Activated B cell treated with CpG ODN at 0.5 μM for 24 hours (primary cell): Measurements from ENCODE around the gene PLCE1. TPM values are rescaled to one million over a fixed set of nuclear protein-coding genes. Genes with fewer than 3 reads are reported as not detected.

ENCODE experiments used
- ATAC-seq: fragments of 200-7000 bp; cut with Tn5 transposase; one replicate; pipeline ENCODE4 v1.10.0; 2021; ENCODE audit warnings: low read depth, mild to moderate bottlenecking, moderate library complexity
- CTCF ChIA-PET: fragments of 350-600 bp; sonication (Branson Sonifier 250); formaldehyde crosslinking; loops from one replicate; lab custom pipeline; 2021; ENCODE audit warnings: antibody characterized with exemption; lab: Charles Lee
- POLR2A ChIA-PET: fragments of 350-600 bp; sonication (Branson Sonifier 250); formaldehyde crosslinking; loops from one replicate; lab custom pipeline; 2021; ENCODE audit warnings: antibody characterized with exemption; lab: Charles Lee
- DNase-seq: peaks from one replicate; pipeline ENCODE4 v3.0.0; 2022
- H3K27ac Mint-ChIP-seq: one replicate; pipeline ENCODE4 v1.8.0; 2020; ENCODE audit warnings: mixed read lengths
- H3K27me3 Mint-ChIP-seq: one replicate; pipeline ENCODE4 v1.8.0; 2021; ENCODE audit warnings: mixed read lengths
- H3K36me3 Mint-ChIP-seq: one replicate; pipeline ENCODE4 v1.8.0; 2021; ENCODE audit warnings: low read depth, mixed read lengths
- H3K4me1 Mint-ChIP-seq: one replicate; pipeline ENCODE4 v1.8.0; 2021; ENCODE audit warnings: mixed read lengths
- H3K4me3 Mint-ChIP-seq: one replicate; pipeline ENCODE4 v1.8.0; 2020; ENCODE audit warnings: mild to moderate bottlenecking, mixed read lengths
- H3K9me3 Mint-ChIP-seq: one replicate; pipeline ENCODE4 v1.8.0; 2020; ENCODE audit warnings: mixed read lengths
- intact Hi-C: fragments of 100-400 bp; cut with micrococcal nuclease; formaldehyde crosslinking; loops from one replicate; pipeline ENCODE4 v1.15.1; 2024
- total RNA-seq: library from RNA; stranded (reverse); gene quantifications from 2 replicates; pipeline ENCODE4 v1.2.3, GENCODE V29; 2022
- TF ChIP-seq, protein P1 (sequence below): fragments of 200-600 bp; IDR thresholded peaks from one replicate; pipeline ENCODE4 v1.8.0; 2022; ENCODE audit warnings: antibody characterized with exemption, mild to moderate bottlenecking

Gene PLCE1
- not detected in 2 replicates for total RNA-seq

DNA sequence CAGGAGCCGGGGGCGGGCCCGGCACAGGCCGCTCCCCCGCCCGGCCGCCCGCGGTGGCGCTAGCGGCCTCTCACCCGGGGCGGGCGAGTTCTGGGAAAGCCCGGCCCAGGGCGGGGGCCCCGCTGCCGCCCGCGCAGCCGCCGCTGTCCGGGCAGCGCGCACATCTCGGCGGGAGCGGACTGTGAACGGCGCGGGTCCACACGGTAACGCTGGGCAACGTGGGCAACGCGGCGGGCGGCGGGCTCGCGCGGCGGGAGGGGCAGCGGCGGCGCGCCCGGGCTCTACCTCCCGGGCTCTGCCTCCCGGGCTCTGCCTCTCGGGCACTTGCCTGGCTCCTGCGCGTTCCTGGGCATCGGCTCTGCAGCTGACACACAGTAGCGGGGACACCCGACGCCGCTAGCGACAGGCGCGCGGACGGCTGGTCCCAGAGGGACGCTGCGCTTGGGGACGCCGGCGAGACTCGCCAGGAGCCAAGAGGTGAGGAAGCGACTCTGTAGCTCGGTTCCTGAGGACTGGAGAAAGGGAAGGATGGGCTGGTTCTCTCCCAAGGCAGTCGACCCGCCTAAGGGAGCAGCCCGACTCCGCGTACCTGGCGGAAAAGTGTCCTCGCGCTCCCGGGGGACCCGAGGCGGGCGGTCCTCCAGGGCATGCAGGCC is at the start of gene PLCE1:
Gene PLCE1, plus strand, starts transcription at position 150 of the 656 bp plus-strand sequence. CDS start 37,116 bp downstream, outside the sequence.
- ChIA-PET POLR2A (no interaction called here), CTCF (no interaction called here)
- Mint-ChIP-seq H3K27ac (no peak within 1 kb of the TSS), H3K4me1 (peaks cover 11% of the 10 kb centered on the region), H3K9me3 (no peaks in the 10 kb centered on the region), H3K36me3 (no peaks in the 10 kb centered on the region), H3K4me3 (no peak within 1 kb of the TSS), H3K27me3 (peaks cover 52% of the 10 kb centered on the region)
- intact Hi-C loops = no loop called here
- TF ChIP-seq, protein P1, sequence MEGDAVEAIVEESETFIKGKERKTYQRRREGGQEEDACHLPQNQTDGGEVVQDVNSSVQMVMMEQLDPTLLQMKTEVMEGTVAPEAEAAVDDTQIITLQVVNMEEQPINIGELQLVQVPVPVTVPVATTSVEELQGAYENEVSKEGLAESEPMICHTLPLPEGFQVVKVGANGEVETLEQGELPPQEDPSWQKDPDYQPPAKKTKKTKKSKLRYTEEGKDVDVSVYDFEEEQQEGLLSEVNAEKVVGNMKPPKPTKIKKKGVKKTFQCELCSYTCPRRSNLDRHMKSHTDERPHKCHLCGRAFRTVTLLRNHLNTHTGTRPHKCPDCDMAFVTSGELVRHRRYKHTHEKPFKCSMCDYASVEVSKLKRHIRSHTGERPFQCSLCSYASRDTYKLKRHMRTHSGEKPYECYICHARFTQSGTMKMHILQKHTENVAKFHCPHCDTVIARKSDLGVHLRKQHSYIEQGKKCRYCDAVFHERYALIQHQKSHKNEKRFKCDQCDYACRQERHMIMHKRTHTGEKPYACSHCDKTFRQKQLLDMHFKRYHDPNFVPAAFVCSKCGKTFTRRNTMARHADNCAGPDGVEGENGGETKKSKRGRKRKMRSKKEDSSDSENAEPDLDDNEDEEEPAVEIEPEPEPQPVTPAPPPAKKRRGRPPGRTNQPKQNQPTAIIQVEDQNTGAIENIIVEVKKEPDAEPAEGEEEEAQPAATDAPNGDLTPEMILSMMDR = no peak
- no peak for ATAC-seq
- DNase-seq = no peak

DNA sequence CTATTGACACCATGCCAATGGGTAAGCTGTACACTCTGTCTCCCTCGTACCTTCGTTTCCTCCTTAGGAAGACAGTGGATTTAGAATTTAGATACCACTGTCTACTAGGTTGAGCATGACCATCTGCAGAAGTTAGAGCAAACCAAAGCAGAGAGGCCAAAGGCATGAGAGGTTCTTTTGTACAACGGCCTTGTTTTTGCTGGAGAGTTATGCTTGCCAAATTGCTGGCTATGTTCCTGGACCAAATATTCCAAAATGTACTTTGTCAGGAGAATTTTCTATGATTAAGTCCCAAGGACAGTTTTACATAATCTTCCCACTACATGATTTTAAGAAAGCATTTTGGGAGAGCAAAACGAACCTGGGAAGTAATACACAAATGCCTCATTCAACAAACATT is 47.9 kb upstream of the PLCE1 start:
- POLR2A ChIA-PET = no interaction called here
- TF ChIP-seq, protein P1 = no peak
- Mint-ChIP-seq H3K27ac (no peak overlapping the region), H3K4me1 (no peaks in the 10 kb centered on the region), H3K4me3 (no peak overlapping the region), H3K9me3 (no peaks in the 10 kb centered on the region), H3K36me3 (no peaks in the 10 kb centered on the region), H3K27me3 (no peaks in the 10 kb centered on the region)
- intact Hi-C loops = no loop called here
- DNase-seq = no peak
- CTCF ChIA-PET = no interaction called here
- no peak for ATAC-seq

DNA sequence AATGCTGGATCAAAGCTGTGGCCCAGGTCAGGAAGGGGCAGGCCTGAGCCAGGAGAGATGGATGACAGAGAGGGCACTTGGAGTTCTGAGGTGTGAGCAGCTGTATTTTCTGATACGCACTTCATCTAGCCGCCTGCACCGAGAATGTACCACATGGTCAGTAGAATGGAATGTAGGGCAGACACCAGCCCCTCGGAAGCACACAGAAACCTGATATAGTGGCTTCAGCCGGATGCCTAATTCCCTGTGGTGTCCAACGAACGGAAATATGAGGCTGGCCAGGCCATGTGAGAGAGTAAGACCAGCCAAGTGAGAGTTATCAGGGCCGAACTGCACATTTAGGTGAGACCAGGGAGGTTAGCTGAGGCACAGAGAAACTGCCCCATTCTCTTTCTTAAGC is 46.7 kb upstream of the PLCE1 start:
- no peak for DNase-seq
- TF ChIP-seq, protein P1 = no peak
- no peak for ATAC-seq
- intact Hi-C loops = no loop called here
- H3K4me3 Mint-ChIP-seq = no peak overlapping the region
- no peaks in the 10 kb centered on the region for H3K27me3 Mint-ChIP-seq
- H3K9me3 Mint-ChIP-seq = no peaks in the 10 kb centered on the region
- CTCF ChIA-PET = no interaction called here
- H3K4me1 Mint-ChIP-seq = no peaks in the 10 kb centered on the region
- no peaks in the 10 kb centered on the region for H3K36me3 Mint-ChIP-seq
- POLR2A ChIA-PET = no interaction called here
- H3K27ac Mint-ChIP-seq = no peak overlapping the region

DNA sequence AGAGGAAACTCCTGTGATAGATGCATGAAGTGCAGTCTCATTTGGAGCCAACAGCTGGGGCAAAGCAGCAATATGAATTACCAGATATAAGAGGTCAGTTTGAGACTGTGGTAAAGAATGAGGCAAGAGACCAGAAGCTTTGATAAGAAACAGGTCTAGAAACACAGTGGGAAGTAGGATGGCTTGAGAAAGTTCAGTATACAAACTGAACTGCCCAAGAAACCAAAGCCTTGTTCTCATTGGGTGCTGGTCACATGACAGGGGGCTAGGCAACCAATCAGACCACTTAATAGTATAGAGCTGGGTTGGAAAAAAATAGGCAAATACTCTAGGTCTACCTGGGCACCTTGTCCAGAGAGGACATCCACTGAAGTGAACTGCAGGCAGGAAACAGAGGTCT is 46.2 kb upstream of the PLCE1 start:
- POLR2A ChIA-PET = no interaction called here
- Mint-ChIP-seq H3K4me3 (no peak overlapping the region), H3K4me1 (no peaks in the 10 kb centered on the region), H3K27me3 (no peaks in the 10 kb centered on the region), H3K9me3 (no peaks in the 10 kb centered on the region), H3K27ac (no peak overlapping the region), H3K36me3 (no peaks in the 10 kb centered on the region)
- CTCF ChIA-PET = no interaction called here
- intact Hi-C loops = no loop called here
- TF ChIP-seq, protein P1 = no peak
- no peak for DNase-seq
- no peak for ATAC-seq

DNA sequence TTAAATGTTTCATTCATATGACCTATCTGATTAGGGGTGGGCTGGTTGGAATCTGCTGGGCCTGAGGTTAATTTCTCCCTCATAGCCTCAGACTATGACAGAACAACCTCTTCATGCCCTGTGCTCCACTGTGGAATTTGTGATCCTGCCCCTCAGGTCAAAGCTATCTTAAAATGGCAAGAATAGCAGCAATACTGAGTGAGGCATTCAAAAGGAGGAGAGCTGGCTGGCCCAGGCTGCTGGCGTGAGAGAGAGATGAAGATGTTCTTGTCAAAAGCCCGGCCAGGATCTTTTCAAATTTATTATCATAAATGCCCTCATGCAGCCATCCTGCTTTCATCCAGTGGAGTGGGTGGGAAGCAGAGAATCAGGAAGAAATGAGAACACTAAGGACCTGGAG is 41.8 kb upstream of the PLCE1 start:
- intact Hi-C loops = no loop called here
- H3K9me3 Mint-ChIP-seq = no peaks in the 10 kb centered on the region
- no peaks in the 10 kb centered on the region for H3K27me3 Mint-ChIP-seq
- no peak for DNase-seq
- no peak overlapping the region for H3K4me3 Mint-ChIP-seq
- H3K27ac Mint-ChIP-seq = no peak overlapping the region
- no peaks in the 10 kb centered on the region for H3K4me1 Mint-ChIP-seq
- ChIA-PET POLR2A (no interaction called here), CTCF (no interaction called here)
- TF ChIP-seq, protein P1 = no peak
- no peaks in the 10 kb centered on the region for H3K36me3 Mint-ChIP-seq
- no peak for ATAC-seq
